LNCaP clone FGC (cell line): ENCODE results near the gene ATG9B.

ENCODE experiments used
- DNase-seq: peaks from one replicate; pipeline ENCODE4 v3.0.0-alpha.2; 2011; ENCODE audit warnings: low read depth
- H3K4me3 ChIP-seq: 2 replicates; pipeline ENCODE4 v1.5.1; 2011; ENCODE audit warnings: mild to moderate bottlenecking, low read depth, low read length, control low read depth
- CTCF ChIP-seq: IDR thresholded peaks from 2 replicates; pipeline ENCODE4 v1.5.1; 2012; ENCODE audit warnings: mild to moderate bottlenecking; ENCODE audit not compliant: control insufficient read depth, insufficient read depth; ENCODE audit errors: extremely low read depth

Gene ATG9B

DNA sequence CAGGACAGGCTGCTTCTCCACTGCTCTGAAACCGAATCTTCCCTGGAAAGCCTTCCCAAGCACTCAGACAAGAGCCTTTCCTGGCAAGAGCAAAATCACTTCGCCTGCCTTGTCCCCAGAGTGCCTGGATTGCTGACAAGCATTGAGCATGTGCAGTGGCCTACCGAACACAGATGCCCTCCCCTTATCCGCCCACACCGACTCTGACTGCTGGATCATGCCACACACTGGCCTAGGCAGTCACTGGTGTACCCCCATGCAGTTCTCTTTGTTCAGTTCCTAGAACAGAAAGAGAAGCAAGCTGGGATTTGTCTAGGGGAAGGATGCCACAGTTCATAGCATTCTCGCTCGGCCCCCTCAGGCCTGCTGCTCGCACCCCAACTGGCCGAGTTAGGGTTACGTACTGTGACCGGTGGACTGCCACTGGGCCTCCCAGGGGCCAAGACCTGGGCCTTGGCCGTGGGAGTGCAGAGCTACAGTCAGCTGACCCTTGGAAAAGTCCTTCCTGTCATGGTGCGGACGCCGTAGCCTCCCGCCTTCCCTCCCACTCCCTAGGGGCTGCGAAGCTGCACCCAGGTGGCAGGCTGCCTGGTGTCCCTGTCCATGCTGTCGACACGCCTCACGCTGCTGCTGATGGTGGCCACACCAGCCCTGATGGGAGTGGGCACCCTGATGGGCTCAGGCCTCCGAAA, 10.9 kb upstream of the ATG9B start:
- no peak overlapping the region for H3K4me3 ChIP-seq
- DNase-seq, result no peak
- no peak for TF ChIP-seq CTCF

GRCh38 chr7:151034312-151035025, 10.2 kb upstream of the ATG9B start:
- TF ChIP-seq CTCF, result no peak
- H3K4me3 ChIP-seq, result no peak overlapping the region

DNA sequence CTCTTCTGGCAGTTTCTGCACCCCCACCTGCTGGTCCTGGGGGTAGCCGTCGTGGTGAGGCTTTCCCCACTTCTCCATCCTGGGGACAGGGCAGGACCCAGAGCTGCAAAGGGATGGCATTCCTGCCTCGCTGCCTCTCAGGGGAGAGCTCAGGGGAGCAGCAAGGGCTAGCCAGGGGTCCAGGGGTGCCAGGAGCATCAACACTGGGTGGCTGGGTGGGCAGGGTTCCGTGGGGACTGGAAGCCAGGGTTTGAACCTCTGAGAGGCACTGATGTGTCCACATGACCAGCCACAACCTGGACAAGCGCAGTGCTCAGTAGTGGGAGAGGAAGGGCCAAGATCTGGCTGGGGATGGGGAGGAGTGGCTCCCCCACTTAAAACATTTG, 9.6 kb upstream of the ATG9B start:
- H3K4me3 ChIP-seq, result no peak overlapping the region
- DNase-seq, result no peak
- no peak for TF ChIP-seq CTCF

More at GRCh38 chr7:151034312-151035025, 10.2 kb upstream of the ATG9B start:
- DNase-seq, result no peak

- no peak for DNase-seq
- TF ChIP-seq CTCF, result no peak
- H3K4me3 ChIP-seq, result no peak overlapping the region
These were observed 8.9 kb upstream of the ATG9B start for GRCh38 chr7:151032936-151033863.

- TF ChIP-seq CTCF, result no peak
- H3K4me3 ChIP-seq, result no peak overlapping the region
- no peak for DNase-seq
These were observed 6.7 kb upstream of the ATG9B start for GRCh38 chr7:151031011-151031410.

GRCh38 chr7:151028948-151029501, 4.7 kb upstream of the ATG9B start:
- no peak for TF ChIP-seq CTCF
- H3K4me3 ChIP-seq, result peak overlapping the region; percentile 94
- DNase-seq, result no peak
